H1 (cell line): ENCODE data around the gene CCDC93. TPM values are rescaled to one million over a fixed set of nuclear protein-coding genes. Genes with fewer than 3 reads are reported as not detected.

Experiments
- SIN3A ChIP-seq, 2 experiments: IDR thresholded peaks in 1 of 2; conservative IDR thresholded peaks in 1 of 2; 2 replicates each; pipeline ENCODE4 v1.6.1; 2011 to 2012; ENCODE audit warnings: low read length in 2 of 2, improper control_type of control experiment in 1 of 2, low read depth in 1 of 2, mild to moderate bottlenecking in 1 of 2
- polyA plus RNA-seq, 7 experiments: library from polyadenylated mRNA; depleted of rRNA in 3 of 7; stranded (reverse) in 5 of 7; unstranded in 2 of 7; fragments of >200 nt in 5 of 7; fragments of 200-250 nt in 2 of 7; gene quantifications; 1 replicate in 5 of 7; 2 replicates in 1 of 7; 4 replicates in 1 of 7; pipeline versions ENCODE4 v1.2.1 to v1.2.3, GENCODE V29; 2011 to 2013; ENCODE audit warnings: missing spikeins in 2 of 7, mixed read lengths in 2 of 7
- total RNA-seq: library from RNA; stranded (reverse); fragmentation: NEBNext Ultra II Directional; extraction: Animal tissue kit (Norgen Biotek cat#: 25700); gene quantifications from 2 replicates; pipeline ENCODE4 v1.2.1, GENCODE V29; 2021

CCDC93 gene
- total and polyA plus RNA-seq, 2 of the 8 experiments (the other 6 are each of a cell fraction or from before 2014, with no cell fraction given), result 5.5 to 18.0 TPM

GRCh38 chr2:117879003-117879402 lies 134.9 kb downstream of the CCDC93 start (continued):
- no peak for TF ChIP-seq SIN3A (conservative IDR thresholded peaks at IDR 0.05 in 1 of 2, IDR thresholded peaks at IDR 0.05 in 1 of 2; ENCODE audit: low read depth in 1 of 2, low read length in 2 of 2)
- TF ChIP-seq, all 59 proteins: peak for 0
